ENCODE data around the gene MUC5AC. TPM values are rescaled to one million over a fixed set of nuclear protein-coding genes. Genes with fewer than 3 reads are reported as not detected.

MUC5AC gene
- total RNA-seq, 5 donors from 2014 or later (not counting 1 experiment from before 2014, with no cell fraction given), result 0.03 TPM; not detected in 2

GRCh38 chr11:1167751-1168231 lies 10.0 kb downstream of the MUC5AC start:
- WGBS (ENCODE audit: insufficient coverage), result 90% methylated on average over 18 of the region's 19 CpGs
- Histone ChIP-seq H3K36me3 (ENCODE audit: control insufficient read depth in 2 of 2, extremely low read depth in 1 of 2, insufficient read depth in 1 of 2, low read length in 1 of 2) (no peaks in the 10 kb centered on the region), H3K9me3 (no peaks in the 10 kb centered on the region), H3K4me3 (ENCODE audit: control insufficient read depth in 1 of 2, extremely low read depth in 1 of 2, low read length in 1 of 2) (no peak overlapping the region), H3K27me3 (replicated peaks in 1 of 2; ENCODE audit: control insufficient read depth in 2 of 2, extremely low read depth in 1 of 2, insufficient read depth in 2 of 2, low read length in 1 of 2) (peaks cover 0 to 16% of the 10 kb centered on the region in 2 experiments), H3K4me1 (ENCODE audit: control insufficient read depth in 1 of 2, extremely low read depth in 1 of 2, insufficient read depth in 2 of 2, low read length in 2 of 2) (no peaks in the 10 kb centered on the region), H3K27ac (ENCODE audit: low read length) (no peak overlapping the region)
- POLR2A ChIA-PET, result no interaction called here
- no peaks in the 10 kb centered on the region for H3K4me1 Mint-ChIP-seq
- H3K4me3 Mint-ChIP-seq, result no peak overlapping the region
- CTCF ChIA-PET, result no interaction called here
- H3K27ac Mint-ChIP-seq, result no peak overlapping the region
- peaks cover 0 to 4% (median 0%) of the 10 kb centered on the region in 3 donors for H3K9me3 Mint-ChIP-seq
- no peaks in the 10 kb centered on the region for H3K36me3 Mint-ChIP-seq
- ATAC-seq (replicated peaks in 1 of 4) (no peak), DNase-seq (no peak)
- H3K27me3 Mint-ChIP-seq, result peaks cover 3 to 6% of the 10 kb centered on the region in 2 donors

GRCh38 chr11:1168256-1168655 lies 10.5 kb downstream of the MUC5AC start:
- no peak overlapping the region for H3K27ac Mint-ChIP-seq
- Histone ChIP-seq H3K4me1 (ENCODE audit: control insufficient read depth in 1 of 2, extremely low read depth in 1 of 2, insufficient read depth in 2 of 2, low read length in 2 of 2) (no peaks in the 10 kb centered on the region), H3K4me3 (ENCODE audit: control insufficient read depth in 1 of 2, extremely low read depth in 1 of 2, low read length in 1 of 2) (no peak overlapping the region), H3K36me3 (ENCODE audit: control insufficient read depth in 2 of 2, extremely low read depth in 1 of 2, insufficient read depth in 1 of 2, low read length in 1 of 2) (no peaks in the 10 kb centered on the region), H3K9me3 (no peaks in the 10 kb centered on the region), H3K27me3 (replicated peaks in 1 of 2; ENCODE audit: control insufficient read depth in 2 of 2, extremely low read depth in 1 of 2, insufficient read depth in 2 of 2, low read length in 1 of 2) (peaks cover 0 to 14% of the 10 kb centered on the region in 2 experiments), H3K27ac (ENCODE audit: low read length) (no peak overlapping the region)
- ATAC-seq (replicated peaks in 1 of 4) (no peak), DNase-seq (no peak)
- H3K4me1 Mint-ChIP-seq, result no peaks in the 10 kb centered on the region
- POLR2A ChIA-PET, result no interaction called here
- CTCF ChIA-PET, result no interaction called here
- H3K36me3 Mint-ChIP-seq, result no peaks in the 10 kb centered on the region
- peaks cover 0 to 4% (median 0%) of the 10 kb centered on the region in 3 donors for H3K9me3 Mint-ChIP-seq
- H3K27me3 Mint-ChIP-seq, result peaks cover under 1 to 4% of the 10 kb centered on the region in 2 donors
- no peak overlapping the region for H3K4me3 Mint-ChIP-seq
- WGBS (ENCODE audit: insufficient coverage), result 82% methylated on average over 5 of the region's 11 CpGs

- Histone ChIP-seq H3K4me3 (ENCODE audit: control insufficient read depth in 1 of 2, extremely low read depth in 1 of 2, low read length in 1 of 2) (no peak overlapping the region), H3K9me3 (no peaks in the 10 kb centered on the region), H3K27ac (ENCODE audit: low read length) (no peak overlapping the region), H3K36me3 (ENCODE audit: control insufficient read depth in 2 of 2, extremely low read depth in 1 of 2, insufficient read depth in 1 of 2, low read length in 1 of 2) (no peaks in the 10 kb centered on the region), H3K27me3 (replicated peaks in 1 of 2; ENCODE audit: control insufficient read depth in 2 of 2, extremely low read depth in 1 of 2, insufficient read depth in 2 of 2, low read length in 1 of 2) (peaks cover 0 to 9% of the 10 kb centered on the region in 2 experiments), H3K4me1 (ENCODE audit: control insufficient read depth in 1 of 2, extremely low read depth in 1 of 2, insufficient read depth in 2 of 2, low read length in 2 of 2) (no peaks in the 10 kb centered on the region)
- no peak overlapping the region for H3K4me3 Mint-ChIP-seq
- no peaks in the 10 kb centered on the region for H3K4me1 Mint-ChIP-seq
- POLR2A ChIA-PET, result no interaction called here
- CTCF ChIA-PET, result no interaction called here
- ATAC-seq (replicated peaks in 1 of 4), result no peak
- peaks cover 0 to 3% of the 10 kb centered on the region in 2 donors for H3K27me3 Mint-ChIP-seq
- 96% methylated on average over 22 of the region's 23 CpGs for WGBS (ENCODE audit: insufficient coverage)
- no peak overlapping the region for H3K27ac Mint-ChIP-seq
- no peak for DNase-seq
- H3K36me3 Mint-ChIP-seq, result no peaks in the 10 kb centered on the region
- peaks cover 0 to 4% (median 0%) of the 10 kb centered on the region in 3 donors for H3K9me3 Mint-ChIP-seq
Measured at GRCh38 chr11:1168721-1169161, 11.0 kb downstream of the MUC5AC start.

- no peaks in the 10 kb centered on the region for H3K4me1 Mint-ChIP-seq
- H3K36me3 Mint-ChIP-seq, result no peaks in the 10 kb centered on the region
- no peaks in the 10 kb centered on the region for H3K9me3 ChIP-seq
- ChIA-PET POLR2A (no interaction called here), CTCF (no interaction called here)
- H3K27me3 ChIP-seq (replicated peaks in 1 of 2; ENCODE audit: control insufficient read depth in 2 of 2, extremely low read depth in 1 of 2, insufficient read depth in 2 of 2, low read length in 1 of 2), result peaks cover 0 to 8% of the 10 kb centered on the region in 2 experiments
- H3K9me3 Mint-ChIP-seq, result peaks cover 0 to 4% (median 0%) of the 10 kb centered on the region in 3 donors
- no peaks in the 10 kb centered on the region for H3K36me3 ChIP-seq (ENCODE audit: control insufficient read depth in 2 of 2, extremely low read depth in 1 of 2, insufficient read depth in 1 of 2, low read length in 1 of 2)
- DNase-seq (no peak), ATAC-seq (replicated peaks in 1 of 4) (no peak)
- no peak overlapping the region for H3K4me3 ChIP-seq (ENCODE audit: control insufficient read depth in 1 of 2, extremely low read depth in 1 of 2, low read length in 1 of 2)
- 71% methylated on average over 2 of the region's 3 CpGs for WGBS (ENCODE audit: insufficient coverage)
- H3K4me3 Mint-ChIP-seq, result no peak overlapping the region
- H3K27ac Mint-ChIP-seq, result no peak overlapping the region
- no peaks in the 10 kb centered on the region for H3K4me1 ChIP-seq (ENCODE audit: control insufficient read depth in 1 of 2, extremely low read depth in 1 of 2, insufficient read depth in 2 of 2, low read length in 2 of 2)
- peaks cover 0 to 4% of the 10 kb centered on the region in 2 donors for H3K27me3 Mint-ChIP-seq
- H3K27ac ChIP-seq (ENCODE audit: low read length), result no peak overlapping the region
Measured at GRCh38 chr11:1171223-1171984, 13.7 kb downstream of the MUC5AC start.

- no peaks in the 10 kb centered on the region for H3K9me3 ChIP-seq
- DNase-seq, result no peak
- POLR2A ChIA-PET, result no interaction called here
Measured at GRCh38 chr11:1171985-1172728, 14.4 kb downstream of the MUC5AC start.

GRCh38 chr11:1172729-1173117 lies 15.0 kb downstream of the MUC5AC start:
- Histone ChIP-seq H3K4me1 (ENCODE audit: control insufficient read depth in 1 of 2, extremely low read depth in 1 of 2, insufficient read depth in 2 of 2, low read length in 2 of 2) (no peaks in the 10 kb centered on the region), H3K4me3 (ENCODE audit: control insufficient read depth in 1 of 2, extremely low read depth in 1 of 2, low read length in 1 of 2) (no peak overlapping the region), H3K27me3 (replicated peaks in 1 of 2; ENCODE audit: control insufficient read depth in 2 of 2, extremely low read depth in 1 of 2, insufficient read depth in 2 of 2, low read length in 1 of 2) (peaks cover 0 to 11% of the 10 kb centered on the region in 2 experiments), H3K27ac (ENCODE audit: low read length) (no peak overlapping the region), H3K36me3 (ENCODE audit: control insufficient read depth in 2 of 2, extremely low read depth in 1 of 2, insufficient read depth in 1 of 2, low read length in 1 of 2) (no peaks in the 10 kb centered on the region), H3K9me3 (no peaks in the 10 kb centered on the region)
- ATAC-seq (replicated peaks in 1 of 4), result no peak
- Mint-ChIP-seq H3K4me1 (no peaks in the 10 kb centered on the region), H3K27ac (no peak overlapping the region), H3K9me3 (peaks cover 0 to 4% (median 0%) of the 10 kb centered on the region in 3 donors), H3K4me3 (no peak overlapping the region), H3K36me3 (no peaks in the 10 kb centered on the region), H3K27me3 (peaks cover 0 to 4% of the 10 kb centered on the region in 2 donors)
- DNase-seq, result no peak
- ChIA-PET CTCF (no interaction called here), POLR2A (no interaction called here)
- WGBS (ENCODE audit: insufficient coverage), result 74% methylated on average over 4 of the region's 4 CpGs

More at GRCh38 chr11:1171985-1172728, 14.4 kb downstream of the MUC5AC start:
- peaks cover 0 to 4% (median 0%) of the 10 kb centered on the region in 3 donors for H3K9me3 Mint-ChIP-seq
- no peaks in the 10 kb centered on the region for H3K36me3 Mint-ChIP-seq
- no peaks in the 10 kb centered on the region for H3K36me3 ChIP-seq (ENCODE audit: control insufficient read depth in 2 of 2, extremely low read depth in 1 of 2, insufficient read depth in 1 of 2, low read length in 1 of 2)
- peaks cover 0 to 8% of the 10 kb centered on the region in 2 experiments for H3K27me3 ChIP-seq (replicated peaks in 1 of 2; ENCODE audit: control insufficient read depth in 2 of 2, extremely low read depth in 1 of 2, insufficient read depth in 2 of 2, low read length in 1 of 2)
- no peak overlapping the region for H3K27ac ChIP-seq (ENCODE audit: low read length)
- H3K4me1 ChIP-seq (ENCODE audit: control insufficient read depth in 1 of 2, extremely low read depth in 1 of 2, insufficient read depth in 2 of 2, low read length in 2 of 2), result no peaks in the 10 kb centered on the region
- CTCF ChIA-PET, result no interaction called here
- no peak overlapping the region for H3K4me3 Mint-ChIP-seq
- 81% methylated on average over 16 of the region's 22 CpGs for WGBS (ENCODE audit: insufficient coverage)
- no peak for ATAC-seq (replicated peaks in 1 of 4)
- no peaks in the 10 kb centered on the region for H3K4me1 Mint-ChIP-seq
- no peak overlapping the region for H3K27ac Mint-ChIP-seq
- no peak overlapping the region for H3K4me3 ChIP-seq (ENCODE audit: control insufficient read depth in 1 of 2, extremely low read depth in 1 of 2, low read length in 1 of 2)
- peaks cover 0 to 4% of the 10 kb centered on the region in 2 donors for H3K27me3 Mint-ChIP-seq
